GM19467 (cell line): Measurements from ENCODE around the gene TENT5C.

Experiments used
- ATAC-seq: cut with Tn5 transposase; IDR thresholded peaks from one replicate; pipeline ENCODE4 v1.9.1; 2021; ENCODE audit warnings: mild to moderate bottlenecking, moderate library complexity; ENCODE audit not compliant: unreplicated experiment

The TENT5C gene

GRCh38 chr1:117632269-117633067, 26.6 kb downstream of the TENT5C start:
- no peak for ATAC-seq

GRCh38 chr1:117633068-117633345, 27.2 kb downstream of the TENT5C start:
- no peak for ATAC-seq

- ATAC-seq: no peak
These were observed 27.6 kb downstream of the TENT5C start for GRCh38 chr1:117633423-117633822.

- no peak for ATAC-seq
These were observed 28.1 kb downstream of the TENT5C start for GRCh38 chr1:117633936-117634335.

- ATAC-seq: no peak
These were observed 28.8 kb downstream of the TENT5C start for GRCh38 chr1:117634631-117635030.

- no peak for ATAC-seq
These were observed 30.0 kb downstream of the TENT5C start for GRCh38 chr1:117635805-117636204.

- no peak for ATAC-seq
These were observed 31.0 kb downstream of the TENT5C start for GRCh38 chr1:117636637-117637425.

- ATAC-seq: no peak
These were observed 32.3 kb downstream of the TENT5C start for GRCh38 chr1:117638141-117638540.

- ATAC-seq: no peak
These were observed 32.9 kb downstream of the TENT5C start for GRCh38 chr1:117638759-117639158.

- ATAC-seq: no peak
These were observed 33.9 kb downstream of the TENT5C start for GRCh38 chr1:117639741-117640140.

- no peak for ATAC-seq
These were observed 35.7 kb downstream of the TENT5C start for GRCh38 chr1:117641536-117641935.

- no peak for ATAC-seq
These were observed 37.1 kb downstream of the TENT5C start for GRCh38 chr1:117642963-117643362.

GRCh38 chr1:117643601-117644000, 37.8 kb downstream of the TENT5C start:
- ATAC-seq: no peak

GRCh38 chr1:117644696-117645311, 39.0 kb downstream of the TENT5C start:
- ATAC-seq: no peak

GRCh38 chr1:117645343-117645742, 39.5 kb downstream of the TENT5C start:
- no peak for ATAC-seq

GRCh38 chr1:117646007-117646811, 40.4 kb downstream of the TENT5C start:
- ATAC-seq: no peak

GRCh38 chr1:117646956-117647355, 41.1 kb downstream of the TENT5C start:
- ATAC-seq: no peak

- no peak for ATAC-seq
These were observed 42.2 kb downstream of the TENT5C start for GRCh38 chr1:117648015-117648414.

- no peak for ATAC-seq
These were observed 45.2 kb downstream of the TENT5C start for GRCh38 chr1:117650840-117651568.

- no peak for ATAC-seq
These were observed 45.8 kb downstream of the TENT5C start for GRCh38 chr1:117651616-117652015.
